ENCODE data around the gene CHD5.
"Not testable (repeated sequence)": the region's sequence is repeated elsewhere in the genome, so short reads cannot be mapped to it uniquely, and the experiment has no call there.

CHD5 gene

DNA sequence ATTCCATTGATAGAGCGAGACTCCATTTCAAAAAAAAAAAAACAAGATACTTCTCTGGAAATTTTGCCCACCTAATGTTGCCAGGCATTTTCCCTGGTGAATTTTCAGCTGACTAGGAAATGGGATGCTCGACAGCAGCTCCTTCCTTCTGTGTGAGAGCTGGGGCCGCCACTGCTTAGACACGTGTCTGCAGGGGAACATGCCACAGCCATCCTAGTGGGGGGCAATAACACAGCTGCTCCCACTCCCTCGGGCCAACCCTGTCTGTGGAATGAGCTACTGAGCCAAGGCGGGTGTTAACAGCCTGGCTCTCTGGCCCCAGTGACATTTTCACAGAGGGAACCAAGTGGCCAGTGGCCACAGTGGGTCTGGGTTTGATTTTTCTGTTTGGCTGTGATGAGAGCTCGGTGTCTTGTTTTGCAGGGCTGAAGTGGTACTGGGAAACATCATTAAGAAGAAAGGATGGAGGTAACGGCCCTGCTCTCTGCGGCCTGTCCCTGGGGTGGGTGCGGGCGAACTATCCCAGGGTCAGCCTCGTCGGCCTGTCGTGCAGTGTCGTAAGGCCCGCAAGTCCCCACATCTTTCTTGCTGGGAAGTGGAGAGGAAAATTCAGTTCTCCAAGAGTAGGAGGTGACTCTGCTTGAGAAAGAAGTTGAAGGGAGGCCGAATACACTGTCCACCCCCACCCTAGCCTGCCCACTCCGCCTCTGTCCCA lies 95.2 kb downstream of the CHD5 start:
- DNase-seq: no peak

DNA sequence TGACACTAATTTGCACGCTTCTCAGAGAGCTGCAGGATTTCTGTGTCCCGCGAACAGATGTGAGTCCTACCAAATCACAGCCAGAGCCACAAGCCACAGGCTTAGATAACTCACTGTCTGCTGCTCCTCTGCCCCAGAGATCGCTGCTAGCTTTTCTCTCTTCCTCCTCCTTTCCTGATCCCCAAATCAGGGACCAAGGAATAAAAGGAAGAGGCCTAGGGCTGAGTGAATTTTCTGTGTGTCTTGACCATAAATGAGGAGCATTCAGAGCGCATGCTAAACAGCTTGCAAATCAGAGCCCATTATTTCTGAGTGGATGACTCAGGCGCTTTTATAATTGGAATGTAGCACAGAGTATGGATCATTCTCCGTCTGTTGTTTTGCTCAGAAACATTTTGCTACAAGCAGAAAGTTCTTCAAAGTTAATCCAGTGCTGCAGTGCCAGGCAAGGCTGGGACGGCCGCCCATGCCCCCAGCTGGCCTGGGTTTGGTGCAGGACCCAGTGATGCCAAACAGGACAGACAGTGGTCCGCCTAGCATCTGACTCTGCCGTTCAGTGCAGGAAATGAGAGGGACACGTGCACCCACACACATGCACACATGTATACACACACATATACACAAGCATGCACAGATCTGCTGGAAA lies 96.2 kb downstream of the CHD5 start:
- no peak for DNase-seq

DNA sequence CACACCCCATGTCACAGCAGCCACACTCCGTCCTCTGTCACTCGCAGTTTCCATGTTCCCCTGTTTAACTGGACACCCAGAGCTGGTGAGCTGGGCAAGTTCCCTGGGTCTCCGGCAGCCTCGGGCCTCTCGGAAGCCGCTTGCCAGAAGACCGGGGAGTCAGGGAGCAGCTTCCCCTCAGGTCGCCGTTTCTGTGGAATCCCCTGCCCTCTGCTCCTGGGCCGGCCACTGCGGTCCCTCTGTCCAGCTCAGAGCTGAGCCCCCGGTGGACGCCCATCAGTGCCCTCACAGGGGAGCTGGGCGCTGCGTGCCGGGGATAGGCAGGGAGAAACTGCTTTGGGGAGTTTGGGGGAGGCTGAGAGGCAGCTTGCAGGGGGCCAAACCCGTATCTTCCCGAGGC lies 96.7 kb downstream of the CHD5 start:
- DNase-seq: no peak

DNA sequence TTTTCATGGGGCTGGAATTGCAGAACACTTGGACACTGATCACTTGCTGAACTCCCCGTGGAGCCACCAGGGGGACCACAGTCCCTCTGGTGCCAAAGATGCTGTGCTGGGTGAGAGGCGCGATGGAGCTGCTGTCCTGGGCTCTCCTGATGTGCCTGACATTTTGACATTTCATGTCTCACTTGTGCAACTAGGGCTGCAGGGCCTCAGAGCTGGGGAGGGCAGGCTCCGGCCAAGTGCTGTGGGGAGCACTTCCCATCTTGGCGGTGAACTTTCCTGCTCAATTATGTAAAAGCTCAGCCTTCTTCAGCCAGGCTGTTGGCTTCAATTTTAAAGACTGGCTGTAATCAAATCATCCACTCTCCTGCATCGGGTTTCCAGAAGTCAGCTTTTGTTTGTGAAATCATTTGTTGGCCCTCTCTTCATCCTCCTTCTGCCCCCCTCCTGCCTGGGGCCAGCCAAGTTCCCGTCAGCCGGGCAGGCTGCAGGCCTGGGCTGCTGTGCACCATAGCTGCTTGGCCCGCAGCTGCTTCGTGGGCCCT lies 97.6 kb downstream of the CHD5 start:
- no peak for DNase-seq

DNA sequence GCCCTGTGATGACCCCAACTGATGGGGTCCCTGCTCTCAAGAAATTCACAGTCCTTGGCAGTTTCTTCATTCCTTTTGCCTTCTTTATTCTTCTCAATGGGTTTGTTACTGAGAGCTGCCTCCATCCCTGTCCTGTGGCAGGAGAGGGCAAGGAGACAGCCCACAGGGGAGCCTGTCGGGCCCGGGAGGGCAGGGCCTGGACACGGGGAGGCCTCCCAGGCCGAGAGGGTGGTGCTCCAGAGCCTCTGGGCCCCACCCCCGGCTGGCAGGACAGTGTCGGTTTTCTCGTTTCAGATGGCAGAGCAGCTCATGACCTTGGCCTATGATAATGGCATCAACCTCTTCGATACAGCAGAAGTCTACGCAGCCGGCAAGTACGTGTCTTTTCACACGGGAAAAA lies 98.2 kb downstream of the CHD5 start:
- no peak for DNase-seq

DNA sequence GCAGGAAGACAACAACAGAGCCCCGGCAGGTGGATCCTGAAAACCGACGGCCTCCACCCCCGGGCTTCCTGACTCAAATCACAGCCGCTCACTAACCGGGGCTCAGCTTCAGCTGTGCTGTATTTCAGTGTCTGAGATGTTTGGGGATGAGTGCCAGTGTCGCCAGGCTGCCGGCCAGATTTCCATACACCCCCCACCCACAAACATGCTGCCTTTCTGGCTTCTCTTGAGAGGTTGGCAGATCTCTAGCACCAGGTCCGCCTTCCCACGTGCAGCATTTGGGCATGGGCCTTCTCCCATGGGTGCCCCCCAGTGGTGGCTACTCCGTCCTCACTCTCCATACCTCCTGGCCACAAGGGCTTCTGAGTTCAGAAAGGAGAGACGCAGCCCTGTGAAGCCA lies 99.7 kb downstream of the CHD5 start:
- DNase-seq: no peak

DNA sequence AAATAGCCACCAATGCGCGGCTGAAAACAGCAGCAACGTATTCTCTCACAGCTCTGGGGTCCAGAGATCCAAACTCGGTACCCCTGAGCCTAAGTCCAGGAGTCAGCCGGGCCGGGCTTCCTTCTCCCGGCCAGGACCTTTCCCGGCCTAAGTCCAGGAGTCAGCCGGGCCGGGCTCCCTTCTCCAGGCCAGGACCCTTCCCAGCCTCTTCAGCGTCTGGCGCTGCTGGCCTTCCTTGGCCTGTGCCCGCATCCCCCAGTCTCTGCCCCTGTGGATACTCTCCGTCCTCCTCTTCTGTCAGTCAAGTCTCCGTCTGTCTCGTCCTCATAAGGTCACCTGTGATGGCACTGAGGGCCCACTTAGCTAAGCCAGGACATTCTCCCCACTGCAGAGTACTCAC lies 102.2 kb downstream of the CHD5 start:
- DNase-seq: no peak

DNA sequence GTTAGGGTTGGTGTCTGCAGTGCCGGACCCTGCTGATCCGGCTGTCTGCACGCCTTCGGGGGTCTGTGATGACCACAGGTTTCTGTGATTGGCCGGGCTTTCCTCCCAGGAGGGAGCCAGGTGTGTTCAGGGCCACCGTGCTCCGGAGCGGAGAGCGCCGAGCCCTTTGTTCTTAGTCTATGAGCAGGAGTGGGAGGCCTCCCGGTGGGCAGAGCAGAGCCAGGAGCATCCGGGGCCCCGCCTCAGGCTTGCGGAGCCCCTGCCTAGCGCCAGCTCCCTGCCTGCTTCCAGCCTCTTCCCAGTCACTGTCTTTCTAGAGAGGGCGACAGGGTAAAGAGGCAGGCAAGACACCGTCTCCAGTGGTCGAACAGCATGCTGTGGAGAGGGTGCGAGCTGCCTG lies 102.6 kb downstream of the CHD5 start:
- no peak for DNase-seq

DNA sequence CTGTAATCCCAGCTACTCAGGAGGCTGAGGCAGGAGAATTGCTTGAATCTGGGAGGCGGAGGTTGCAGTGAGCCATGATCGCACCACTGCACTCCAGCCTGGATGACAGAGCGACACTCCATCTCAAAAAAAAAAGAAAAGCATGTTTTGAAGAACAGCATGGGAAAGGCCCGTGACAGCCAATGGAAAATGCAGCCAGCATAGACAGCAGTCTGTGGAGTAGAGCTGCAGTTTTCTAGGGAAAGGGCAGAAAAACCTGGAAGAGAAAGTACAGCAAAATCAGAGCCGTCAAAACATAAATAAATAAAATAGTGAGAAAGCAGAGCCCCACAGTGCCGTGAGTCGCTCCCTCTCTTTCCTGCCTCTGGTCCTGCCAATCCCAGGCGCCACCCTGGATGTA lies 103.1 kb downstream of the CHD5 start:
- DNase-seq: not testable (repeated sequence)

DNA sequence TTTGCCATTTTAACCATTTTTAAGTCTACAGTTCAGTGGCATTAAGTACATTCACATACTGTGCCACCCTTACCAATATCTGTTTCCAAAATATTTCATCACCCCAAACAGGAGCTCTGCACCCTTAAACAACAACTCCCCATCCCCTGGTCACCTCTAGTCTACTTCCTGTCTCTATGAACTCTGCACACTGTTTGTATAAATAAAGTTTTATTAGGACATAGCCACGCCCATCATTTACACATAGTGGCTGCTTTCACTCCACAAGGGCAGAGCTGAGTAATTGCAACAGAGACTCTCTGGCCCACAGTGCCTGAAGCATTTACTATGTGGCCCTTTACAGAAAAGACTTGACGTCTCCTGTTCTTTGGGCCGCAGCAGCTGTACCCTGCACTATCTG lies 104.4 kb downstream of the CHD5 start:
- no peak for DNase-seq

DNA sequence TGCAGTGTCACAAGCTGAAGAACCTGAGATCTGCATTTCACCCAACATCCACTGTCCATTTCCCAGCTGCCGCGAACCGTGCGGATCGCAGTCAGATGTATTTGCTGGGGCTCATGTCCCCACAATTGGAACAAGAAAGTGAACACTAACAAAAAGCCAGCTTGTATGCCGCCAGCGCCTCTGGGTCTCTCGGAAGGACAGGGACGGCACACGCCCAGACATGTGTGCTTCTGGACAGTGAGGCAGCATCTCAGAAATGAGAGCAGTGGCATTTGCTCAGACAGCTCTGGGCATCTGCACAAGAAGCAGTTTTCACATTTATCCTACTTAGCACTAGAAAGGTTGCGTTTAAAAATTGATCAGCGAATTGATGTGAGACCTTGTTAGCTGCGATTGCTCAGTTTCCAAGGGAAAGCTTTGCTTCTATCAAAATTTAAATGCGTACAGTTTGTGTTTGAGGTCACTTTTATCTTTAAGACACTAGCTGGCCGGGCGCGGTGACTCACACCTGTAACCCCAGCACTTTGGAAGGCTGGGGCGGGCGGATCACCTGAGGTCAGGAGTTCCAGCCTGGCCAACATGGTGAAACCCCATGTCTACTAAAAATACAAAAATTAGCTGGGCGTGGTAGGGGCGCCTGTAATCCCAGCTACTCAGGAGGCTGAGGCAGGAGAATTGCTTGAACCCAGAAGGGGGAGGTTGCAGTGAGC lies 105.8 kb downstream of the CHD5 start:
- no peak for DNase-seq

DNA sequence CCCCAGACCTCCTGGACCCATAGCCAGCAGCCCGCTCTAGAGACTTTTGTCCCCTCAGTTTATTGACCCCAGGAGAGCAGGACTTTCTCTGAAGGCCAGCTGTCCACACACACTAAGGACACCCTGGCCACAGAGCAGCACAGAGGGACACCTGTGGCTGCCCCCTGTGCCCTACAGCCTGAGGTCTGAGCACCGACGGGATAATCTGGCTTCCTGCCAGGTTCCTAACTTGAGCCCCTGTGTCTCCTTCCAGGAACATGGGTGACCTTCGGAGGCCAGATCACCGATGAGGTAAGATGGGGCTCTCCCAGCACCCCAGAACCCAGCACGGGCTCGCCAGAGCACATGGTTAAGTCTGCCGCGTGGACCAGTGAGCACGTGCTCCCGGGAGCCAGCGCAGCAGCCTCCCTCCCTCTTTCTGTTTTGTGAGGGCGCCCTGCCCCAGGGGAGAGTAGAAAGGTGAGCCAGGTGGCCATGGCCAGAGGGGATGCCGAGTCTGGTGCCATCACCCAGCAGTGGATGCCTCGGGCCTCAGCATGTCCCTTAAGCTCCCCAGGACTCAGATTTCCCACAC lies 106.6 kb downstream of the CHD5 start:
- DNase-seq: no peak

DNA sequence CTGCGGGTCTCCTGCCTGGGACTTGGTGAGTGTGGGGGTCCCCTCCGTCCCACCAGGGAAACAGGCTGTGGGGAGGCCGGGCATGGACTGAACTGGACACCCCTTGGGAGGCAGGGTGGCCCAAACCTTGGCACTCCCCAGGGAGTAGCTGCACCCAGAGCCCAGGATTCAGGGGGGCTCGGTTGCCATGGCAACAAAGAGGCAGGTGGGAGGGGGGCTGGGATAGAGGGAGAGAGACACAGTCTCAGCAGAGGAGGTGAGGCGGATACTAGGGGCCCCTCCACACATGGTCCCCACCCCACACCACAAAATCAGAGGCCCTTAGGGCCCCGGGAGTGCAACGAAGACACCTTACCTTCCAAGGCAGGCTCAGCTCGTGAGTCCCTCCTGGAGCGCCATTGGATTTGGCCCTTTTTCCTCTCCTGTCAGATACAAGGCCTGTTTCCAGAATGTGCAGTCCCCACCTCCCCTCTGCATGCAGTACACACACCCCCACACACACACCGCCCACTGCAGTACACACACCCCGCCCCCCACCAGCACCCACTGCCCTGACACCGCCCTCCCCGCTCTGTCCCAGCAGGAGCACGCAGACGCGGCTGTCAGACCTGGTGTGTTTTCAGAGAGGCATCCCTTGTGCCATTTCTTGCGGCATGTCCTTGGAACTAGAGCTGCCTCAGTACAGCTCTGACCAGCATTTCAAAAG lies 107.2 kb downstream of the CHD5 start:
- no peak for DNase-seq

DNA sequence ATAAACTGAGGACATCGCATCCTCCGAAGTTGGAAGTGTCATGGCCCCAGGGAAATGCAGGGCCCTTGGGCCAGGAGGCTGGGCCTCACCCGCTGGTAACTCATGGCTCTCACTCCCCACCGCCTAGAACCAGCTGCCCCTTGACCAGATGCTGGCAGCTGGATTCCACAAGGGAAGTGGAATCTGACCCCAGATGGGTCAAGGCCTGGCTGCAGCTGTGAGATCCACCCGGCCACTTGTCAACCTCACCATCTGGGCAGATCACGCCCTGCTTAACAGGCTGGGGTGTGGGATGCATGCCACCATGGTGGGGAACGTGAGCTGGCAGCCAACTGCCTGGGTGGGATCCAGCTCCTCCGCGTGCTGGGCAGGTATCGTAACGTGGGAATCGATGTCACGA lies 108.9 kb downstream of the CHD5 start:
- no peak for DNase-seq

DNA sequence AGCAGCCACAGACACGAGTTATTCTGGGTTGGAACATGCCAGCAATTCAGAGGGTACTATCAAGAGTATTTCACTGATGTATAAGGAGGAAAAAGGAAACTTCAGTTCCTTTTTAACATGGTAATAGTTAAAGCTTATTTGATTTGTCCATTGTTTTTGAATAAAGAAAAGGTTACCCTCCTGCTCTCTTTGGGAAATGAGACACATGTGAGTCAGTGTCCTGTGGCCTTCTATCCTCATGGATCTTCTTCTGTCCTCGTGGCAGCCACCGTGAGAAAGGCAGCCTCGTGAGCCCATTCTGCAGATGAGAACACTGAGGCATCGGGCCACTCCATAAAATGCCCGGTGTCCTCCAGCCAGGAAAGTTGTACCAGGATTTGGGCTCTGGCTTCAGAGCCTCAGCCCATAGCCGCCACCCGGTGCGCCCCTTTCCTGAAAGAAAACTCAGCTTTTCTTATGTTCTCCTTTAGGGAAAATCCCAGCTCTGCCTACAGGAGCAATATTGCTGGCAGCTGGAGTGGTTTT lies 109.6 kb downstream of the CHD5 start:
- no peak for DNase-seq

DNA sequence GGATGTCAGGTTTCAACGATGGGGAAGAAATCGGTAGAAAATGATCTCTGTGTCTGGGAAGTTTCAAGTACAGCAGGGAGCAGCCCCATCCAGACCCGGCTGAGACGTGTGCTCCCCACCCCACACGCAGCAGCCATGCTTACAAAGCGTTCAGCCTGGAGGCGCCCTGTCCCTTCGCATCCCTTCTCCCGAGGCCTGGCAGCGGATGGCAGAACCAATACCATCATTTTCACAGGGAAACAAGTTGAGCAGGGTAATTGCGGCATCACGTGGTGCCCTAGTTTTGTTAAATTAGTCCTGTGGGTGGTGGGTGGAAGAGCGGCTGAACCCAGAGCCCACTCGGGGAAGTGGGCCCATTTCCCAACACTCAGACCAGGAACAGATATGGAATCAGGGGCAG lies 110.5 kb downstream of the CHD5 start:
- no peak for DNase-seq

DNA sequence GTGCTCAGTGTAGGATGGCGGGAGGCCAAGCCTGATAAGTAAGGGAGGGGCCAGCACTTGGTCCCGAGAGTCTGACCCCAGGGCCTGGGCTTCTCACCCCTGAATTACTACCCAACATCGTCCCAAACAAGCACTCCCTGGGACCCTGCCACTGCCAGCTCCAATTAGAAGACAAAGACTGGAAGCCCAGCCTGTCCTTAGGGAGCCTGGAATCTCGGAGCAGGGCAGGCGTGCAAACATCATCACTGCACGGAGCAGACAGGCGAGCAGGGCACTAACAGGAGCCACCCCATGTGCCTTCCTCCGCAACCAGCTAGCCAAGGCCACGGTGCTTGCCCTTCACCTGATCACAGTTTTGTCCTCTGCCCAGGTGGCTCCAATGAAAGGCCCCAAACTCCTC lies 111.2 kb downstream of the CHD5 start:
- DNase-seq: no peak

DNA sequence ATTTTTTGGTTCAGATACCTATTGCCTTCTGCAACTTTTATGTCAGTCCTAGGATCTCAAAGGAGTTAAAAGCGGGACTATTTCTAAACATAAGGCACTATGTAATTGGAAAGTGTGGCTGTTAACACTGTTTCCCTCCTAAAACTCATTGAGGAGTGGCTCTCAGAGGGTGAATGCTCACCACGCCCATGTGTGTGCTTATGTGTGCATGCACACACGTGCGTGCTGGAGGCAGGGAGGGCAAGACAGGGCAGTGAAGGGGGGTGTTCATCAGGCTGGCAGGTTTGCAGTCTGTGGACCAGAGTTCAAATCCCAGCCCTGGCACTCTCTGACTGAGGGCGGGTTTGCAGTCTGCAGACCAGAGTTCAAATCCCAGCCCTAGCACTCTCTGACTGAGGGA lies 112.0 kb downstream of the CHD5 start:
- DNase-seq: no peak

DNA sequence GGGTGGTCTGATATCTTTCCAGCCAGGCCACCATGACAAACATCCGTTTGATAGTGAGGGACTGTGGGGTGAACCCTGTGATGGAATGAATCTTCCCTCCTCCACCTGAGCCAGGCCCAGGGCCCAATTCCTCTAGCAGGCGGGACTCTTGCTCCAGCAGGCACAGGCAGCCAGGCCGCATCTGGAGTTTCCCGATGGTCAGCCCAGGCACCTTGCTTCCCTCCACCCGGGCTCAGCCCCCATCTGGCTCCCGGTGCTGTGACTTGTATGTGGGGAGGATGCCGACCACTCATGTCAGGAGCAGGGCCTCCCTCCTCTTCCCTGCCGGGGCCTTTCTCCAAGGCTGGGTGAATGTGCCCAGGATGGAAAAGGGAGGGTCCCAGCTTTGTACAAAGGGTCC lies 113.4 kb downstream of the CHD5 start:
- no peak for DNase-seq

DNA sequence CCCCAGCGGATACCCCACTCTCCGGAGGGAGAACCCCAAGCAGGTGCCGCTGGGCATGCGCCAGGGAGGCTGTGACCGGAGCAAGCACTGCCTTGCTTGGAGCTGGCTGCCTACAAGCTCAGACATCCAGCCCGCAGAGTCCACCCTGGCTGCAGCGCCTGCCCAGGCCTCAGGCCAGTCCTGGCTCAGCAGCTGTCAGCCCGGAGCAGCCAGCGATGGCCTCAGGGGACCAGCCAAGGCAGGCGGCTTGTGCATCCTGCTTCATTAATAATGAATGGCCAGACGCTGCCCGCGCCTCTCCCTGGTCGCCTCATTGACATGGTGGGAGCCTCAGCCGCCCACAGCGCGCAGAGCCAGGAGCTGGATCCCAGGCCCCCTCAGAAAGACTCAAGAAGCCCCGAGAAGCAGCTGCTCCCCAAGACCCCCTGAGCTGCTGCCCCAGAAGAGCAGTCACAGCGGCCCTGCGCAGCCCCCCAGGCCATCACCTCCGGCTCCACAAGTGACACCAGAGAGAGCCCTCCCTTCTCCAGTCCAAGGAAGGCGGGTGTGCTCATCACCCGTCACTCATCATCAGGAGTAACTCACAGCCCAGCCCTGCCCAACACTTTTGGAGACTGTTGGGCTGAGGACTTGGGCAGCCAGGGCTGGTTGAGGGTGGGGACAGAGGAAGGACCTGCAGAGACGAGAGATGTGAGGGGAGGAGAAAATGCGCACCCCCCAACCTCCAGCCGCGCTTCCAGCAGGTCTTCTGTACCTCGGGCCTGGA lies 114.8 kb downstream of the CHD5 start:
- no peak for DNase-seq

DNA sequence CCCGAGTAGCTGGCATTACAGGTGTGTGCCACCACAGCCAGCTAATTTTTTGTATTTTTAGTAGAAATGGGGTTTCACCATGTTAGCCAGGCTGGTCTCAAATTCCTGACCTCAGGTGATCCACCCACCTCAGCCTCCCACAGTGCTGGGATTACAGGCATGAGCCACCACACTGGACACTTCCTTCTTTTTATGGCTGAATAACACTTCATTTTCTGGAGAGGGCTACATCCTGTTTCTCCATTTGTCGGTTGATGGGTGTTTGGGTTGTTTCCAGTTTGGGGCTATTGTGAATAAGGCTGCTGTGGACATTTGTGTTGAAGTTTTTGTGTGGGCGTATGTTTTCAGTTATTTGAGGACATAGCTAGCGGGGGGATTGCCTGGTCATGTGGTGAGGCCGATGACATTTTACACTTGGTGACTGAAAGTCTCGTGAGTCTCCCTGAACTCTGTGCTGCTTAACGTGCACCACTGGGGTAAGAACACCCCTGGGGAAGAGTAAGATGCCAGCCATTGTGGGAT lies 116.5 kb downstream of the CHD5 start:
- DNase-seq: not testable (repeated sequence)
